K562 (cell line): ENCODE results near the gene SLC22A4. TPM values are rescaled to one million over a fixed set of nuclear protein-coding genes. Genes with fewer than 3 reads are reported as not detected.
A peak's percentile ranks its signal among the peaks of the same experiment; 100 is the strongest.

Experiments
- ATAC-seq: fragments of 200-7000 bp; cut with Tn5 transposase; 3 replicates; pipeline ENCODE4 v1.9.1; 2020; ENCODE audit warnings: moderate library complexity
- BruUV-seq: library from RNA; stranded (reverse); fragments of 400-500 nt; replicated peaks from 2 replicates; lab custom pipeline; 2021; lab: Mats Ljungman, UMichigan
- CTCF ChIA-PET: fragments of 300-600 bp; formaldehyde crosslinking; extraction: SDS; loops from one replicate; lab custom pipeline; 2021; ENCODE audit warnings: low intra/inter-chr PET ratio; lab: Yijun Ruan, JAX
- POLR2A ChIA-PET: fragments of 300-600, 350-650 bp; sonication (Branson Sonifier 250); formaldehyde crosslinking; extraction: SDS; loops from one replicate; lab custom pipeline; 2021; ENCODE audit warnings: antibody characterized with exemption, inconsistent platforms; lab: Yijun Ruan, JAX
- DNase-seq, 4 experiments: peaks; one replicate each; pipeline versions ENCODE4 v3.0.0 to v3.0.0-alpha.2; 2011 to 2018; ENCODE audit warnings: low spot score in 3 of 4, mixed read lengths in 3 of 4; ENCODE audit errors: extremely low read depth in 1 of 4
- FAIRE-seq: peaks from 2 replicates; lab custom pipeline; 2011; peaks lifted over from hg19 to GRCh38; lab: Jason Lieb, UNC
- H2AFZ ChIP-seq: 2 replicates; pipeline ENCODE4 v1.6.0; 2011; ENCODE audit warnings: low read depth, low read length, control low read depth, inconsistent platforms
- H3K27ac ChIP-seq: fragments of 200-600 bp; 3 replicates; pipeline ENCODE4 v1.8.0; 2011; ENCODE audit warnings: low read depth, mild to moderate bottlenecking, control low read depth, inconsistent platforms, low read length, moderate library complexity, mixed read lengths; ENCODE audit errors: extremely low read depth
- H3K27me3 ChIP-seq, 2 experiments: fragments of 300-600 bp in 1 of 2; 2 replicates in 1 of 2; 3 replicates in 1 of 2; pipeline versions ENCODE4 v1.6.0 to v1.8.0; 2011; ENCODE audit warnings: inconsistent platforms in 2 of 2, low read length in 2 of 2, mild to moderate bottlenecking in 1 of 2, mixed read lengths in 1 of 2, moderate library complexity in 1 of 2; ENCODE audit not compliant: control insufficient read depth in 2 of 2, insufficient read depth in 2 of 2
- H3K36me3 ChIP-seq: fragments of 300-600 bp; 3 replicates; pipeline ENCODE4 v1.8.0; 2011; ENCODE audit warnings: mild to moderate bottlenecking, low read length, inconsistent platforms; ENCODE audit not compliant: control insufficient read depth, insufficient read depth
- H3K4me1 ChIP-seq, 2 experiments: fragments of 200-600 bp in 1 of 2; replicated peaks in 1 of 2; 2 replicates in 1 of 2; 3 replicates in 1 of 2; pipeline versions ENCODE4 v1.5.1 to v1.8.0; 2011; ENCODE audit warnings: inconsistent platforms in 2 of 2, low read length in 2 of 2, mild to moderate bottlenecking in 1 of 2, mixed read lengths in 1 of 2, moderate library complexity in 1 of 2; ENCODE audit not compliant: control insufficient read depth in 2 of 2, insufficient read depth in 2 of 2
- H3K4me2 ChIP-seq: 2 replicates; pipeline ENCODE4 v1.6.1; 2011; ENCODE audit warnings: low read length, control low read depth, inconsistent platforms, mixed read lengths; ENCODE audit not compliant: insufficient read depth
- H3K4me3 ChIP-seq: fragments of 200-600 bp; sonication (generic), shearing (Covaris generic); 2 replicates; pipeline ENCODE4 v1.5.1; 2016; ENCODE audit warnings: control low read depth, inconsistent platforms
- H3K79me2 ChIP-seq: fragments of 200-600 bp; 3 replicates; pipeline ENCODE4 v1.8.0; 2011; ENCODE audit warnings: low read length, inconsistent platforms; ENCODE audit not compliant: control insufficient read depth, insufficient read depth
- H3K9ac ChIP-seq, 2 experiments: 2 replicates each; pipeline versions ENCODE4 v1.6.0 to v1.6.1; 2011; ENCODE audit warnings: low read depth in 2 of 2, low read length in 2 of 2, control low read depth in 1 of 2, inconsistent platforms in 1 of 2, mild to moderate bottlenecking in 1 of 2, mixed read lengths in 1 of 2; ENCODE audit not compliant: insufficient read depth in 1 of 2
- H3K9me1 ChIP-seq: one replicate; pipeline ENCODE4 v1.6.0; 2011; ENCODE audit warnings: inconsistent platforms, mild to moderate bottlenecking, low read length, moderate library complexity; ENCODE audit not compliant: control insufficient read depth, insufficient read depth
- H3K9me3 ChIP-seq: replicated peaks from 2 replicates; pipeline ENCODE4 v1.5.1; 2011; ENCODE audit warnings: low read depth, low read length, inconsistent platforms; ENCODE audit not compliant: control insufficient read depth, insufficient read depth
- H4K20me1 ChIP-seq: replicated peaks from 2 replicates; pipeline ENCODE4 v1.6.1; 2011; ENCODE audit warnings: low read length, inconsistent platforms, mixed read lengths; ENCODE audit not compliant: control insufficient read depth, insufficient read depth
- BDP1 ChIP-seq: IDR thresholded peaks from 3 replicates; pipeline ENCODE4 v1.6.1; 2011; ENCODE audit not compliant: insufficient read length, insufficient read depth
- CBFA2T2 ChIP-seq: fragments of 450-650 bp; conservative IDR thresholded peaks from 2 replicates; pipeline ENCODE4 v1.6.1; 2017; ENCODE audit warnings: mild to moderate bottlenecking
- HDAC6 ChIP-seq: IDR thresholded peaks from 2 replicates; pipeline ENCODE4 v1.6.1; 2012; ENCODE audit warnings: low read depth, mild to moderate bottlenecking, control low read depth, inconsistent platforms, low read length, moderate library complexity
- KDM4B ChIP-seq, 2 experiments: fragments of 450-650 bp in 1 of 2; sonication (generic) in 1 of 2; IDR thresholded peaks; 2 replicates each; pipeline ENCODE4 v1.6.1; 2016 to 2017; ENCODE audit warnings: borderline replicate concordance in 2 of 2, antibody characterized with exemption in 1 of 2, low read depth in 1 of 2, mild to moderate bottlenecking in 1 of 2
- POLR3A ChIP-seq: IDR thresholded peaks from 2 replicates; pipeline ENCODE4 v1.6.1; 2011; ENCODE audit warnings: borderline replicate concordance, mild to moderate bottlenecking, moderate library complexity; ENCODE audit not compliant: insufficient read length, insufficient read depth; ENCODE audit errors: extremely low read depth
- SREBF2 ChIP-seq: sonication (generic); formaldehyde crosslinking; IDR thresholded peaks from 2 replicates; pipeline ENCODE4 v1.4.0; 2020; ENCODE audit warnings: mild to moderate bottlenecking, missing genetic modification reagents
- TCFL5 ChIP-seq: fragments of 250-450 bp; sonication (Bioruptor Pico); conservative IDR thresholded peaks from 2 replicates; pipeline ENCODE4 v1.6.1; 2021; ENCODE audit warnings: mild to moderate bottlenecking, moderate library complexity, matching md5 sums
- ZNF696 ChIP-seq: fragments of 250-450 bp; sonication (Bioruptor Pico); conservative IDR thresholded peaks from 2 replicates; pipeline ENCODE4 v1.4.0; 2020; ENCODE audit warnings: mild to moderate bottlenecking, moderate library complexity
- WGBS: fragments of 100-300 bp; shearing (Covaris generic); methylation state at CpG from one replicate; pipeline ENCODE4 v1.1.6; 2016; ENCODE audit warnings: low coverage, mixed read lengths; ENCODE audit not compliant: insufficient coverage; ENCODE audit errors: missing lambda C conversion rate; 5-methylcytosine and 5-hydroxymethylcytosine counted together
- in situ Hi-C: fragments of 300-500 bp; cut with MboI; formaldehyde crosslinking; loops from 4 replicates; pipeline ENCODE4 v1.15.0; 2018; ENCODE audit warnings: inconsistent platforms, mixed read lengths
- intact Hi-C: fragments of 100-400 bp; cut with micrococcal nuclease; formaldehyde crosslinking; loops from 2 replicates; pipeline ENCODE4 v1.14.2; 2022
- polyA plus RNA-seq, 8 experiments: library from polyadenylated mRNA; depleted of rRNA in 4 of 8; stranded (reverse) in 5 of 8; unstranded in 3 of 8; fragments of >200 nt; fragmentation: Nextera tagmentation in 2 of 8; fragmentation: Illumina TruSeq in 1 of 8; extraction: Ambion mirVana in 2 of 8; extraction: Trizol in 1 of 8; gene quantifications; 2 replicates each; pipeline versions ENCODE4 v1.2.1 to v1.2.3, GENCODE V29; 2011 to 2014; ENCODE audit warnings: inconsistent platforms in 1 of 8, missing spikeins in 1 of 8
- total RNA-seq, 7 experiments: library from RNA; depleted of rRNA in 6 of 7; stranded (reverse); fragments of >200 nt in 6 of 7; fragmentation: Illumina TruSeq in 2 of 7; extraction: Trizol in 2 of 7; gene quantifications; 2 replicates each; pipeline versions ENCODE4 v1.2.1 to v1.2.3, GENCODE V29; 2011 to 2021; ENCODE audit warnings: low replicate concordance in 1 of 7
- TF ChIP-seq, protein P1 (sequence below): fragments of 250-450 bp; sonication (Bioruptor Pico); IDR thresholded peaks from 2 replicates; pipeline ENCODE4 v1.5.1; 2021; ENCODE audit warnings: mild to moderate bottlenecking
- TF ChIP-seq, protein P2 (sequence below): sonication (generic); formaldehyde crosslinking; IDR thresholded peaks from 2 replicates; pipeline ENCODE4 v1.8.0; 2022; ENCODE audit warnings: mild to moderate bottlenecking, missing genetic modification reagents
- TF ChIP-seq, protein P3 (sequence below): fragments of 450-650 bp; IDR thresholded peaks from 2 replicates; pipeline ENCODE4 v1.6.1; 2014; ENCODE audit warnings: low read depth, mild to moderate bottlenecking, moderate library complexity, borderline replicate concordance
- TF ChIP-seq, protein P4 (sequence below): fragments of 200-800 bp; sonication (Bioruptor generic); IDR thresholded peaks from 2 replicates; pipeline ENCODE4 v1.6.1; 2017; ENCODE audit warnings: missing genetic modification characterization, missing compliant biosample characterization
- TF ChIP-seq, protein P5 (sequence below): fragments of 450-650 bp; formaldehyde crosslinking; conservative IDR thresholded peaks from 2 replicates; pipeline ENCODE4 v1.4.0; 2022; ENCODE audit warnings: mild to moderate bottlenecking, missing genetic modification characterization

Gene SLC22A4
- total and polyA plus RNA-seq, 9 of the 15 experiments (the other 6 are each of a cell fraction or from before 2014, with no cell fraction given), result 2.7 to 9.5 (median 6.2) TPM

DNA sequence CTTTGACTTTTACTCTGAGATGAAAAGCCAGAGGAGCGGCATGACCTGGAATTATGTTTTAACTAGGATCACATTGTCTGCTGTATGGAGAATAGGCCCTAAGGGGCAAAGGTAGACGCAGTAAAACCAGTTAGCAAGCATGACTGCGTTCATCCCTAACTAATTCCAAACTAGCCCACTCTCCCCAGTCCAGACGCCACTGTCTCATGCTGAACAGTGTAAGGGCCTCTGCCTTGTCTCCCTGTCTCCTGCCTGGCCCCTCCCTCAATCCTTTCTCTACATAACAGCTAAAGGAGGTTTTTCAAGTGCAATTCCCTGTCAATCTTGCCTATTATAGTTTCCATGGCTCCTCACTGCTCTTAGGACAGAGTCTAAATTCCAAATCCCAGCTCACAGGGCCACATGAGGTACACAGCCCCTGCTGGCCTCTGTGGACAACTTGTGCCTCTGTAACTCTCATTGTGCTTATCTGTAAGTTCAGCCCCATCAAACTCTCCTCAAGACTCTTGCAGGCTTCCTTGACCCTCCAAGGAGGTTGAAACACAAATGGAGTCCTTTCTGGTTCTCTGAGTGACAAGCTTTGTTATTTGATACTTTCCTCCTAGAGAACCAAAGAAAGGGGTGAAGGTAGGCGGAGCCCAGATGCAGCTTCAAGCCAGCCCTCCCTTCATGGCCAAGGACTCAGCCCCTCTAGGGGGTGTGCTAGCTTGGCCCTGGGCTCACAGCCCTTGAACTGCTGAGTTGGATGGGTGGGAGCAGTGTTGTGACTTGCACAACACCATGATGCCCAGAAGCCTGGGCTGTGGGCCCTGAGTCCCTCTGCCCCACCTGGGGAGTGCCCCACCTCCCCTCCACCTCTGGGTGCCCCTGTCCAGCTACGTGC is 16.0 kb upstream of the SLC22A4 start:
- CTCF ChIA-PET, result no interaction called here
- 49% methylated on average over 6 of the region's 6 CpGs for WGBS
- Histone ChIP-seq H3K9me1 (no peaks in the 10 kb centered on the region), H3K36me3 (no peaks in the 10 kb centered on the region), H3K4me2 (peak overlapping the region; percentile 24; the same call in 1 of the 2 replicates), H2AFZ (peak overlapping the region; percentile 83), H3K9ac (peak overlapping the region; percentile 33 to 45; a peak in 3 of 4 replicates), H3K4me1 (peaks cover 40 to 44% of the 10 kb centered on the region in 2 experiments; a peak in 4 of 5 replicates), H3K79me2 (no peaks in the 10 kb centered on the region), H3K27me3 (no peaks in the 10 kb centered on the region), H3K9me3 (no peaks in the 10 kb centered on the region; the same call in 1 of the 2 replicates), H3K27ac (peak overlapping the region; percentile 52), H4K20me1 (no peaks in the 10 kb centered on the region), H3K4me3 (no peak overlapping the region)
- in situ Hi-C loops (no loop called here), intact Hi-C loops (loop anchor here (1.0 to 2.0 kb wide), 3 partner anchors 15 to 218 kb away; no protein-coding TSS in a partner anchor)
- DNase-seq (peak; percentile 66 to 90 (median 78)), ATAC-seq (peak; percentile 89), FAIRE-seq (peak; percentile 98)
- no TSS peak for BruUV-seq
- POLR2A ChIA-PET, result interaction anchor here (0.6 to 2.5 kb wide), 11 partner anchors 11 to 207 kb away, joined by 3 to 26 read pairs (median 4); partner anchors contain the start of gene SLC22A4
- TF ChIP-seq, protein P1, sequence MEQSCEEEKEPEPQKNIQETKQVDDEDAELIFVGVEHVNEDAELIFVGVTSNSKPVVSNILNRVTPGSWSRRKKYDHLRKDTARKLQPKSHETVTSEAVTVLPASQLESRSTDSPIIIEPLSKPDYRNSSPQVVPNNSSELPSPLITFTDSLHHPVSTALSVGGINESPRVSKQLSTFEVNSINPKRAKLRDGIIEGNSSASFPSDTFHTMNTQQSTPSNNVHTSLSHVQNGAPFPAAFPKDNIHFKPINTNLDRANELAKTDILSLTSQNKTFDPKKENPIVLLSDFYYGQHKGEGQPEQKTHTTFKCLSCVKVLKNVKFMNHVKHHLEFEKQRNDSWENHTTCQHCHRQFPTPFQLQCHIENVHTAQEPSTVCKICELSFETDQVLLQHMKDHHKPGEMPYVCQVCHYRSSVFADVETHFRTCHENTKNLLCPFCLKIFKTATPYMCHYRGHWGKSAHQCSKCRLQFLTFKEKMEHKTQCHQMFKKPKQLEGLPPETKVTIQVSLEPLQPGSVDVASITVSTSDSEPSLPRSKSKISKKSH (CRISPR knock-in tag), result no peak
- TF ChIP-seq, protein P2, sequence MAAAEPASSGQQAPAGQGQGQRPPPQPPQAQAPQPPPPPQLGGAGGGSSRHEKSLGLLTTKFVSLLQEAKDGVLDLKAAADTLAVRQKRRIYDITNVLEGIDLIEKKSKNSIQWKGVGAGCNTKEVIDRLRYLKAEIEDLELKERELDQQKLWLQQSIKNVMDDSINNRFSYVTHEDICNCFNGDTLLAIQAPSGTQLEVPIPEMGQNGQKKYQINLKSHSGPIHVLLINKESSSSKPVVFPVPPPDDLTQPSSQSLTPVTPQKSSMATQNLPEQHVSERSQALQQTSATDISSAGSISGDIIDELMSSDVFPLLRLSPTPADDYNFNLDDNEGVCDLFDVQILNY, result no peak
- TF ChIP-seq POLR3A, result no peak
- no peak for TF ChIP-seq HDAC6
- no peak for TF ChIP-seq BDP1
- no peak for TF ChIP-seq TCFL5
- TF ChIP-seq, protein P3, sequence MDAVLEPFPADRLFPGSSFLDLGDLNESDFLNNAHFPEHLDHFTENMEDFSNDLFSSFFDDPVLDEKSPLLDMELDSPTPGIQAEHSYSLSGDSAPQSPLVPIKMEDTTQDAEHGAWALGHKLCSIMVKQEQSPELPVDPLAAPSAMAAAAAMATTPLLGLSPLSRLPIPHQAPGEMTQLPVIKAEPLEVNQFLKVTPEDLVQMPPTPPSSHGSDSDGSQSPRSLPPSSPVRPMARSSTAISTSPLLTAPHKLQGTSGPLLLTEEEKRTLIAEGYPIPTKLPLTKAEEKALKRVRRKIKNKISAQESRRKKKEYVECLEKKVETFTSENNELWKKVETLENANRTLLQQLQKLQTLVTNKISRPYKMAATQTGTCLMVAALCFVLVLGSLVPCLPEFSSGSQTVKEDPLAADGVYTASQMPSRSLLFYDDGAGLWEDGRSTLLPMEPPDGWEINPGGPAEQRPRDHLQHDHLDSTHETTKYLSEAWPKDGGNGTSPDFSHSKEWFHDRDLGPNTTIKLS, result no peak
- no peak for TF ChIP-seq SREBF2 (CRISPR knock-in tag)
- TF ChIP-seq, protein P4, sequence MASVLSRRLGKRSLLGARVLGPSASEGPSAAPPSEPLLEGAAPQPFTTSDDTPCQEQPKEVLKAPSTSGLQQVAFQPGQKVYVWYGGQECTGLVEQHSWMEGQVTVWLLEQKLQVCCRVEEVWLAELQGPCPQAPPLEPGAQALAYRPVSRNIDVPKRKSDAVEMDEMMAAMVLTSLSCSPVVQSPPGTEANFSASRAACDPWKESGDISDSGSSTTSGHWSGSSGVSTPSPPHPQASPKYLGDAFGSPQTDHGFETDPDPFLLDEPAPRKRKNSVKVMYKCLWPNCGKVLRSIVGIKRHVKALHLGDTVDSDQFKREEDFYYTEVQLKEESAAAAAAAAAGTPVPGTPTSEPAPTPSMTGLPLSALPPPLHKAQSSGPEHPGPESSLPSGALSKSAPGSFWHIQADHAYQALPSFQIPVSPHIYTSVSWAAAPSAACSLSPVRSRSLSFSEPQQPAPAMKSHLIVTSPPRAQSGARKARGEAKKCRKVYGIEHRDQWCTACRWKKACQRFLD (CRISPR knock-in tag), result no peak
- TF ChIP-seq CBFA2T2, result no peak
- no peak for TF ChIP-seq ZNF696 (CRISPR knock-in tag)
- TF ChIP-seq, protein P5, sequence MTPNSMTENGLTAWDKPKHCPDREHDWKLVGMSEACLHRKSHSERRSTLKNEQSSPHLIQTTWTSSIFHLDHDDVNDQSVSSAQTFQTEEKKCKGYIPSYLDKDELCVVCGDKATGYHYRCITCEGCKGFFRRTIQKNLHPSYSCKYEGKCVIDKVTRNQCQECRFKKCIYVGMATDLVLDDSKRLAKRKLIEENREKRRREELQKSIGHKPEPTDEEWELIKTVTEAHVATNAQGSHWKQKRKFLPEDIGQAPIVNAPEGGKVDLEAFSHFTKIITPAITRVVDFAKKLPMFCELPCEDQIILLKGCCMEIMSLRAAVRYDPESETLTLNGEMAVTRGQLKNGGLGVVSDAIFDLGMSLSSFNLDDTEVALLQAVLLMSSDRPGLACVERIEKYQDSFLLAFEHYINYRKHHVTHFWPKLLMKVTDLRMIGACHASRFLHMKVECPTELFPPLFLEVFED (CRISPR knock-in tag), result no peak
- TF ChIP-seq KDM4B (IDR thresholded peaks at IDR 0.05; ENCODE audit: borderline replicate concordance in 2 of 2, low read depth in 1 of 2), result no peak
